ENCODE measurements around the gene GTF2IRD1. TPM values are rescaled to one million over a fixed set of nuclear protein-coding genes. Genes with fewer than 3 reads are reported as not detected.
A peak's percentile ranks its signal among the peaks of the same experiment; 100 is the strongest.
"Not testable (repeated sequence)": the region's sequence is repeated elsewhere in the genome, so short reads cannot be mapped to it uniquely, and the experiment has no call there.

The GTF2IRD1 gene
- total RNA-seq, 5 donors from 2014 or later (not counting 1 experiment from before 2014, with no cell fraction given) = 1.2 to 6.9 (median 3.3) TPM

- H3K9me3 ChIP-seq = no peaks in the 10 kb centered on the region
- Mint-ChIP-seq H3K36me3 (no peaks in the 10 kb centered on the region), H3K4me3 (no peak overlapping the region), H3K9me3 (peaks cover 0 to 5% (median 0%) of the 10 kb centered on the region in 3 donors), H3K4me1 (no peaks in the 10 kb centered on the region), H3K27me3 (peaks cover 0 to 6% of the 10 kb centered on the region in 2 donors), H3K27ac (no peak overlapping the region)
- WGBS (ENCODE audit: insufficient coverage) = 83% methylated on average over 4 of the region's 4 CpGs
- H3K27ac ChIP-seq (ENCODE audit: low read length) = no peak overlapping the region
- DNase-seq = no peak
- no peak overlapping the region for H3K4me3 ChIP-seq (ENCODE audit: control insufficient read depth in 1 of 2, extremely low read depth in 1 of 2, low read length in 1 of 2)
- no peaks in the 10 kb centered on the region for H3K4me1 ChIP-seq (ENCODE audit: control insufficient read depth in 1 of 2, extremely low read depth in 1 of 2, insufficient read depth in 2 of 2, low read length in 2 of 2)
- POLR2A ChIA-PET = no interaction called here
- H3K36me3 ChIP-seq (ENCODE audit: control insufficient read depth in 2 of 2, extremely low read depth in 1 of 2, insufficient read depth in 1 of 2, low read length in 1 of 2) = no peaks in the 10 kb centered on the region
- peaks cover 0 to 29% of the 10 kb centered on the region in 2 experiments for H3K27me3 ChIP-seq (replicated peaks in 1 of 2; ENCODE audit: control insufficient read depth in 2 of 2, extremely low read depth in 1 of 2, insufficient read depth in 2 of 2, low read length in 1 of 2)
- CTCF ChIA-PET = no interaction called here
- no peak for ATAC-seq (replicated peaks in 1 of 4)
Observed at GRCh38 chr7:74439541-74439940, 14.2 kb upstream of the GTF2IRD1 start.

GRCh38 chr7:74440143-74440542 is 13.6 kb upstream of the GTF2IRD1 start:
- DNase-seq = not testable (repeated sequence)

GRCh38 chr7:74441801-74442200 is 11.9 kb upstream of the GTF2IRD1 start:
- Histone ChIP-seq H3K27me3 (replicated peaks in 1 of 2; ENCODE audit: control insufficient read depth in 2 of 2, extremely low read depth in 1 of 2, insufficient read depth in 2 of 2, low read length in 1 of 2) (peaks cover 0 to 24% of the 10 kb centered on the region in 2 experiments), H3K27ac (ENCODE audit: low read length) (no peak overlapping the region), H3K4me1 (ENCODE audit: control insufficient read depth in 1 of 2, extremely low read depth in 1 of 2, insufficient read depth in 2 of 2, low read length in 2 of 2) (no peaks in the 10 kb centered on the region), H3K9me3 (no peaks in the 10 kb centered on the region), H3K4me3 (ENCODE audit: control insufficient read depth in 1 of 2, extremely low read depth in 1 of 2, low read length in 1 of 2) (no peak overlapping the region), H3K36me3 (ENCODE audit: control insufficient read depth in 2 of 2, extremely low read depth in 1 of 2, insufficient read depth in 1 of 2, low read length in 1 of 2) (no peaks in the 10 kb centered on the region)
- DNase-seq (no peak), ATAC-seq (replicated peaks in 1 of 4) (no peak)
- POLR2A ChIA-PET = no interaction called here
- Mint-ChIP-seq H3K9me3 (peaks cover 0 to 5% (median 0%) of the 10 kb centered on the region in 3 donors), H3K4me1 (no peaks in the 10 kb centered on the region), H3K27ac (no peak overlapping the region), H3K4me3 (no peak overlapping the region), H3K36me3 (no peaks in the 10 kb centered on the region), H3K27me3 (peaks cover 0 to 6% of the 10 kb centered on the region in 2 donors)
- WGBS (ENCODE audit: insufficient coverage) = 53% methylated on average over 6 of the region's 10 CpGs
- CTCF ChIA-PET = no interaction called here

More at GRCh38 chr7:74440143-74440542, 13.6 kb upstream of the GTF2IRD1 start:
- H3K36me3 Mint-ChIP-seq; POLR2A ChIA-PET; H3K9me3 ChIP-seq; H3K4me1 ChIP-seq (ENCODE audit: control insufficient read depth in 1 of 2, extremely low read depth in 1 of 2, insufficient read depth in 2 of 2, low read length in 2 of 2); H3K9me3 Mint-ChIP-seq; H3K27ac ChIP-seq (ENCODE audit: low read length); H3K27ac Mint-ChIP-seq; H3K27me3 Mint-ChIP-seq; ATAC-seq (replicated peaks in 1 of 4); H3K36me3 ChIP-seq (ENCODE audit: control insufficient read depth in 2 of 2, extremely low read depth in 1 of 2, insufficient read depth in 1 of 2, low read length in 1 of 2); H3K4me1 Mint-ChIP-seq; H3K4me3 ChIP-seq (ENCODE audit: control insufficient read depth in 1 of 2, extremely low read depth in 1 of 2, low read length in 1 of 2); H3K4me3 Mint-ChIP-seq: not testable (repeated sequence)
- CTCF ChIA-PET = interaction anchor here in 1 of 2 donors (0.6 kb wide), 1 partner anchor 184 kb away, joined by 5 read pairs; no protein-coding TSS in a partner anchor
- WGBS (ENCODE audit: insufficient coverage) = 83% methylated on average over 2 of the region's 3 CpGs
- H3K27me3 ChIP-seq (replicated peaks in 1 of 2; ENCODE audit: control insufficient read depth in 2 of 2, extremely low read depth in 1 of 2, insufficient read depth in 2 of 2, low read length in 1 of 2) = peaks cover 0 to 25% of the 10 kb centered on the region in 2 experiments

GRCh38 chr7:74443543-74444247 is 10.0 kb upstream of the GTF2IRD1 start:
- DNase-seq = no peak
- H3K27ac ChIP-seq (ENCODE audit: low read length) = no peak overlapping the region
- peaks cover 0 to 21% of the 10 kb centered on the region in 2 experiments for H3K27me3 ChIP-seq (replicated peaks in 1 of 2; ENCODE audit: control insufficient read depth in 2 of 2, extremely low read depth in 1 of 2, insufficient read depth in 2 of 2, low read length in 1 of 2)
- no peak overlapping the region for H3K27ac Mint-ChIP-seq
- H3K9me3 ChIP-seq = no peaks in the 10 kb centered on the region
- 81% methylated on average over 8 of the region's 21 CpGs for WGBS (ENCODE audit: insufficient coverage)
- ATAC-seq (replicated peaks in 1 of 4) = no peak
- H3K9me3 Mint-ChIP-seq = no peaks in the 10 kb centered on the region
- peaks cover 0 to 6% of the 10 kb centered on the region in 2 donors for H3K27me3 Mint-ChIP-seq
- H3K4me3 Mint-ChIP-seq = no peak overlapping the region
- no peak overlapping the region for H3K4me3 ChIP-seq (ENCODE audit: control insufficient read depth in 1 of 2, extremely low read depth in 1 of 2, low read length in 1 of 2)
- H3K4me1 ChIP-seq (ENCODE audit: control insufficient read depth in 1 of 2, extremely low read depth in 1 of 2, insufficient read depth in 2 of 2, low read length in 2 of 2) = no peaks in the 10 kb centered on the region
- no peaks in the 10 kb centered on the region for H3K4me1 Mint-ChIP-seq
- H3K36me3 Mint-ChIP-seq = no peaks in the 10 kb centered on the region
- no peaks in the 10 kb centered on the region for H3K36me3 ChIP-seq (ENCODE audit: control insufficient read depth in 2 of 2, extremely low read depth in 1 of 2, insufficient read depth in 1 of 2, low read length in 1 of 2)
- ChIA-PET POLR2A (no interaction called here), CTCF (no interaction called here)

GRCh38 chr7:74449144-74449543 is 4.6 kb upstream of the GTF2IRD1 start:
- Mint-ChIP-seq H3K9me3 (no peaks in the 10 kb centered on the region), H3K27me3 (no peaks in the 10 kb centered on the region), H3K4me1 (peaks cover 13 to 26% (median 22%) of the 10 kb centered on the region in 3 donors), H3K4me3 (no peak overlapping the region), H3K36me3 (no peaks in the 10 kb centered on the region), H3K27ac (no peak overlapping the region)
- no peaks in the 10 kb centered on the region for H3K36me3 ChIP-seq (ENCODE audit: control insufficient read depth in 2 of 2, extremely low read depth in 1 of 2, insufficient read depth in 1 of 2, low read length in 1 of 2)
- ATAC-seq (replicated peaks in 1 of 4) = no peak
- CTCF ChIA-PET = interaction anchor here (0.6 to 2.0 kb wide), 3 partner anchors 117 to 270 kb away, joined by 4 to 9 read pairs (median 4); no protein-coding TSS in a partner anchor
- POLR2A ChIA-PET = no interaction called here
- H3K27ac ChIP-seq (ENCODE audit: low read length) = no peak overlapping the region
- no peak for DNase-seq
- H3K4me3 ChIP-seq (ENCODE audit: control insufficient read depth in 1 of 2, extremely low read depth in 1 of 2, low read length in 1 of 2) = no peak overlapping the region
- 89% methylated on average over 2 of the region's 4 CpGs for WGBS (ENCODE audit: insufficient coverage)
- no peaks in the 10 kb centered on the region for H3K9me3 ChIP-seq
- H3K4me1 ChIP-seq (ENCODE audit: control insufficient read depth in 1 of 2, extremely low read depth in 1 of 2, insufficient read depth in 2 of 2, low read length in 2 of 2) = peaks cover 7 to 18% of the 10 kb centered on the region in 2 experiments
- H3K27me3 ChIP-seq (replicated peaks in 1 of 2; ENCODE audit: control insufficient read depth in 2 of 2, extremely low read depth in 1 of 2, insufficient read depth in 2 of 2, low read length in 1 of 2) = peaks cover 0 to 9% of the 10 kb centered on the region in 2 experiments

GRCh38 chr7:74449809-74450397 is 3.8 kb upstream of the GTF2IRD1 start:
- no peak overlapping the region for H3K4me3 Mint-ChIP-seq
- H3K27me3 Mint-ChIP-seq = no peaks in the 10 kb centered on the region
- WGBS (ENCODE audit: insufficient coverage) = 60% methylated on average over 8 of the region's 15 CpGs
- Histone ChIP-seq H3K36me3 (ENCODE audit: control insufficient read depth in 2 of 2, extremely low read depth in 1 of 2, insufficient read depth in 1 of 2, low read length in 1 of 2) (no peaks in the 10 kb centered on the region), H3K4me3 (ENCODE audit: control insufficient read depth in 1 of 2, extremely low read depth in 1 of 2, low read length in 1 of 2) (no peak overlapping the region), H3K4me1 (ENCODE audit: control insufficient read depth in 1 of 2, extremely low read depth in 1 of 2, insufficient read depth in 2 of 2, low read length in 2 of 2) (peaks cover 7 to 23% of the 10 kb centered on the region in 2 experiments), H3K27ac (ENCODE audit: low read length) (no peak overlapping the region), H3K27me3 (replicated peaks in 1 of 2; ENCODE audit: control insufficient read depth in 2 of 2, extremely low read depth in 1 of 2, insufficient read depth in 2 of 2, low read length in 1 of 2) (peaks cover 0 to 14% of the 10 kb centered on the region in 2 experiments), H3K9me3 (no peaks in the 10 kb centered on the region)
- peaks cover 13 to 26% (median 22%) of the 10 kb centered on the region in 3 donors for H3K4me1 Mint-ChIP-seq
- H3K27ac Mint-ChIP-seq = peak overlapping the region in 1 of 2 donors; percentile 52
- POLR2A ChIA-PET = interaction anchor here in 1 of 2 donors (0.6 kb wide), 1 partner anchor 9 kb away, joined by 3 read pairs; no protein-coding TSS in a partner anchor
- DNase-seq (peak in 33 of 35 experiments; percentile 12 to 82 (median 55)), ATAC-seq (replicated peaks in 1 of 4) (peak in 1 of 4 experiments; percentile 20)
- CTCF ChIA-PET = interaction anchor here (0.6 to 2.0 kb wide), 4 partner anchors 116 to 271 kb away, joined by 4 to 9 read pairs (median 6); no protein-coding TSS in a partner anchor
- H3K9me3 Mint-ChIP-seq = no peaks in the 10 kb centered on the region
- no peaks in the 10 kb centered on the region for H3K36me3 Mint-ChIP-seq
